ENCODE measurements around the gene SPECC1. TPM values are rescaled to one million over a fixed set of nuclear protein-coding genes. Genes with fewer than 3 reads are reported as not detected.

SPECC1 gene
- total and polyA plus RNA-seq, 12 donors, result 19.2 to 96.1 (median 40.3) TPM

DNA sequence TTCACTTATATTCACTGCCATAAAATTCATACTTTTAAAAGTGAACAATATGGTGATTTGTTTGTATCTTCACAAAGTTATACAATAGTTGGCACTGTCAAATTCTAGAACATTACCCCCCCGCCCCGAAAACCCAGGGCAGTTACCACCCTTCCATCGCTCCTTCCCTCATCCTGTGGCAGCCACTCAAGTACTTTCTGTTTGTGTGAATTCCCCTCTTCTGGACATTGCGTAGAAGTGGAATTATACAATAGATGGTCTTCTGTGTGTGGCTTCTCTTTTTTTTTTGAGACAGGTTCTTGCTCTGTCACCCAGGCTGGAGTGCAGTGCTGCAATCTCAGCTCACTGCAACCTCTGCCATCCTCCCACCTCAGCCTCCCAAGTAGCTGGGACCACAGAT, 58.6 kb downstream of the SPECC1 start:
- no peak for DNase-seq
- Histone ChIP-seq H3K36me3 (replicated peaks in 1 of 2) (no peaks in the 10 kb centered on the region), H3K27me3 (no peaks in the 10 kb centered on the region), H3K4me1 (replicated peaks in 1 of 2) (peaks cover 24 to 31% of the 10 kb centered on the region in 2 donors), H3K27ac (no peak overlapping the region), H3K4me3 (no peak overlapping the region), H3K9me3 (replicated peaks in 1 of 3) (no peaks in the 10 kb centered on the region)
- intact Hi-C loops (cut with DNase I), result no loop called here
- WGBS, 4 donors, result 80 to 88% (median 85%) methylated on average over 4 of the region's 4 CpGs
- no peak for TF ChIP-seq POLR2A (IDR thresholded peaks at IDR 0.05)
- TF ChIP-seq, protein P1, sequence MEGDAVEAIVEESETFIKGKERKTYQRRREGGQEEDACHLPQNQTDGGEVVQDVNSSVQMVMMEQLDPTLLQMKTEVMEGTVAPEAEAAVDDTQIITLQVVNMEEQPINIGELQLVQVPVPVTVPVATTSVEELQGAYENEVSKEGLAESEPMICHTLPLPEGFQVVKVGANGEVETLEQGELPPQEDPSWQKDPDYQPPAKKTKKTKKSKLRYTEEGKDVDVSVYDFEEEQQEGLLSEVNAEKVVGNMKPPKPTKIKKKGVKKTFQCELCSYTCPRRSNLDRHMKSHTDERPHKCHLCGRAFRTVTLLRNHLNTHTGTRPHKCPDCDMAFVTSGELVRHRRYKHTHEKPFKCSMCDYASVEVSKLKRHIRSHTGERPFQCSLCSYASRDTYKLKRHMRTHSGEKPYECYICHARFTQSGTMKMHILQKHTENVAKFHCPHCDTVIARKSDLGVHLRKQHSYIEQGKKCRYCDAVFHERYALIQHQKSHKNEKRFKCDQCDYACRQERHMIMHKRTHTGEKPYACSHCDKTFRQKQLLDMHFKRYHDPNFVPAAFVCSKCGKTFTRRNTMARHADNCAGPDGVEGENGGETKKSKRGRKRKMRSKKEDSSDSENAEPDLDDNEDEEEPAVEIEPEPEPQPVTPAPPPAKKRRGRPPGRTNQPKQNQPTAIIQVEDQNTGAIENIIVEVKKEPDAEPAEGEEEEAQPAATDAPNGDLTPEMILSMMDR (IDR thresholded peaks at IDR 0.05), result no peak

DNA sequence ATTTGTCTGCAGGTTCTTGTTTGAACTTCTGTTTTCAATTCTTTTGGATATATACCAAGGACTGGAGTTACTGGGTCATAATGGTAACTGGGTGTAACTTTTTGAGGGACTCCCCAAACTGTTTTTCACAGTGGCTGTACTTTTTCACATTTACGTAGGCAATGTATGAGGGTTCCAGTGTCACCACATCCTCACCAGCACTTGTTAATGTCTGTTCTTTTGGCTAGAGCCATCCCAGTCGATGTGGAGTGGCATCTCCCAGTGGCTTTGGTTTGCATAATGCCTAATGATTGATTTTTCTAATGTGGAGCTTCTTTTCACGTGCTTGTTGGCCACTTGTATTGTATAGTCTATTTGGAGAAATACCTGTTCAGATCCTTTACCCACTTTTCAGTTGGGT, 59.3 kb downstream of the SPECC1 start:
- Histone ChIP-seq H3K4me3 (no peak overlapping the region), H3K27me3 (no peaks in the 10 kb centered on the region), H3K9me3 (replicated peaks in 1 of 3) (no peaks in the 10 kb centered on the region), H3K27ac (no peak overlapping the region), H3K36me3 (replicated peaks in 1 of 2) (no peaks in the 10 kb centered on the region), H3K4me1 (replicated peaks in 1 of 2) (peaks cover 17 to 24% of the 10 kb centered on the region in 2 donors)
- WGBS, 4 donors, result 79 to 87% (median 82%) methylated on average over 3 of the region's 3 CpGs
- intact Hi-C loops (cut with DNase I), result no loop called here
- DNase-seq, result no peak
- TF ChIP-seq, protein P1 (IDR thresholded peaks at IDR 0.05), result no peak
- no peak for TF ChIP-seq POLR2A (IDR thresholded peaks at IDR 0.05)

DNA sequence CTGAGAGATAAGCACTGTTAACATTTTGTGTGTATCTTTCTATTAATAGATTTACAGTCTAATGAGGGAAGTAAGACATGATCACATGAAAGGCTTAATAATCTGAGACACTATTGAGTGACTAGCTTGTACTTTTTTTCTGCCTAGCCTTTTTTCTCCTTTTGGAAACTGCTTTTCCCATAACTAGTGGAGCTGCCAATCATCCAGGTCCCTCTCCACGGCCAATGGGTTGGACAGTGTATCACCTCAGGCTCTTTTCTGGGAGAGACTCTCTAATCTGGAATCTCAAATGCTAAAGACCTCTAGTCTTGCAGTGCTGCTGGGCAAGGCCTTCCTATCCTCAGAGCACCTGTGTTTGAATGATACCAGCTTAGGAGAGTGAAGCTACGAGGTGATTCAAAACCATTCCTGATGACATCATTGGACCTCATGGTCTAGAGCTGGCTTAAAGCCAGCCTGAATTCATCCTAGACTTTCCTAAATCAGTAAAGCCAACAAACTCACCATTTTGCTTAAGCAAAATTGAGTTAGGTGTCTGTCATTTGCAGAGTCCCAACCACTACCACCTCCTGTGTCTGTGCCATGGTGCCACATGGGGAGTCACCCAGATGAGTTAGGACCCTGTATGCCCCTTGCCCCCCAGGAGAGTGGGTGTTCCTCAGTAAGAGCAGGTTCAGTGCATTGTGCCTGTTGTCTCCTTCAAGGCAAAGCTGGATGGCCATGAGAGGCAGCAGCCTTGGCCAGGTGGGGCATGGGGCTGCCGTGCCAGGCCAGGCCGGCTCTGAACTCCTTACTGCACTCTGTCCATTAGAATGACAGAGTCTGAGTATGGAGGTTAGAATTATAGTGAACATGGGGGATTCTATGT, 62.9 kb downstream of the SPECC1 start:
- no peak for DNase-seq
- TF ChIP-seq POLR2A (IDR thresholded peaks at IDR 0.05), result no peak
- TF ChIP-seq, protein P1 (IDR thresholded peaks at IDR 0.05), result no peak
- Histone ChIP-seq H3K27ac (no peak overlapping the region), H3K27me3 (no peaks in the 10 kb centered on the region), H3K4me1 (replicated peaks in 1 of 2) (no peaks in the 10 kb centered on the region), H3K4me3 (no peak overlapping the region), H3K36me3 (replicated peaks in 1 of 2) (no peaks in the 10 kb centered on the region), H3K9me3 (replicated peaks in 1 of 3) (no peaks in the 10 kb centered on the region)
- WGBS, 4 donors, result 78 to 92% (median 83%) methylated on average over 3 to 4 of the region's 4 CpGs
- intact Hi-C loops (cut with DNase I), result no loop called here

DNA sequence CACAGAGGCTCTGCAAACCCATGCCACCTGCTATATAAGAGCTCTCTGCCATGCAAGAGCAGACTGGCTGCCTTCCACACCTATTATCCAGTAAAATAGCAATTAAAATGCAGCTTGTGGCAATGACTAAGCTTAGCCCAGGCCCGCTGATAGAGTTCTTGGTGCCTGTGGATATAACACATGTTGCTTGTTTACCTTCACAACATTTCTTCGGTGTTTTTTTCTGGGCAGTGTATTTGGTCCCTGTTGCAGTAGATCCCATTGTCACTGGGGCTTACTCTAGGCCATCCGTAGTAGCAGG, 63.5 kb downstream of the SPECC1 start:
- intact Hi-C loops (cut with DNase I), result no loop called here
- no peak for TF ChIP-seq POLR2A (IDR thresholded peaks at IDR 0.05)
- TF ChIP-seq, protein P1 (IDR thresholded peaks at IDR 0.05), result no peak
- H3K4me1 ChIP-seq (replicated peaks in 1 of 2), result no peaks in the 10 kb centered on the region
- DNase-seq, result no peak
- no peak overlapping the region for H3K4me3 ChIP-seq
- 79 to 92% (median 88%) methylated on average over 3 of the region's 3 CpGs for WGBS, 4 donors
- no peaks in the 10 kb centered on the region for H3K9me3 ChIP-seq (replicated peaks in 1 of 3)
- H3K36me3 ChIP-seq (replicated peaks in 1 of 2), result no peaks in the 10 kb centered on the region
- H3K27ac ChIP-seq, result no peak overlapping the region
- H3K27me3 ChIP-seq, result no peaks in the 10 kb centered on the region

All from adrenal gland (tissue), 12 donors.